GM12878 (cell line): ENCODE measurements around the gene SHCBP1L. TPM values are rescaled to one million over a fixed set of nuclear protein-coding genes. Genes with fewer than 3 reads are reported as not detected.

Experiments
- CBFB ChIP-seq: IDR thresholded peaks from 2 replicates; pipeline ENCODE4 v1.6.1; 2016; ENCODE audit warnings: antibody characterized with exemption, low read depth
- DPF2 ChIP-seq: fragments of 450-650 bp; IDR thresholded peaks from 2 replicates; pipeline ENCODE4 v1.6.1; 2017; ENCODE audit warnings: mild to moderate bottlenecking
- FOXM1 ChIP-seq: IDR thresholded peaks from 2 replicates; pipeline ENCODE4 v1.6.1; 2012; ENCODE audit warnings: low read depth, mild to moderate bottlenecking, inconsistent platforms, low read length, moderate library complexity
- IRF4 ChIP-seq: IDR thresholded peaks from 2 replicates; pipeline ENCODE4 v1.6.1; 2011; ENCODE audit warnings: low read depth, low read length
- NRF1 ChIP-seq: conservative IDR thresholded peaks from 2 replicates; pipeline ENCODE4 v1.6.1; 2011; ENCODE audit warnings: mild to moderate bottlenecking, low read depth, low read length, improper control_type of control experiment
- POLR2A ChIP-seq: IDR thresholded peaks from 2 replicates; pipeline ENCODE4 v1.6.1; 2011; ENCODE audit warnings: low read depth, mild to moderate bottlenecking, low read length
- RUNX3 ChIP-seq: IDR thresholded peaks from 2 replicates; pipeline ENCODE4 v1.6.1; 2012; ENCODE audit warnings: low read length, inconsistent platforms
- polyA plus RNA-seq, 11 experiments: library from polyadenylated mRNA; depleted of rRNA in 4 of 11; unstranded in 6 of 11; stranded (reverse) in 5 of 11; fragments of >200 nt; fragmentation: Nextera tagmentation in 4 of 11; fragmentation: Illumina TruSeq in 1 of 11; extraction: Ambion mirVana in 4 of 11; extraction: Trizol in 1 of 11; gene quantifications; 1 replicate in 1 of 11; 2 replicates in 10 of 11; pipeline versions ENCODE4 v1.2.1 to v1.2.3, GENCODE V29; 2011 to 2016; ENCODE audit warnings: inconsistent platforms in 2 of 11, missing spikeins in 2 of 11, low read depth in 1 of 11
- total RNA-seq, 4 experiments: library from RNA; depleted of rRNA in 3 of 4; stranded (reverse); fragments of >200 nt in 3 of 4; fragmentation: Illumina TruSeq in 1 of 4; extraction: Trizol in 1 of 4; gene quantifications; 2 replicates each; pipeline versions ENCODE4 v1.2.1 to v1.2.3, GENCODE V29; 2013 to 2021
- TF ChIP-seq, protein P1 (sequence below): fragments of 450-650 bp; IDR thresholded peaks from 2 replicates; pipeline ENCODE4 v1.6.1; 2017; ENCODE audit warnings: mild to moderate bottlenecking, moderate library complexity
- TF ChIP-seq, protein P2 (sequence below): fragments of 450-650 bp; IDR thresholded peaks from 2 replicates; pipeline ENCODE4 v1.6.1; 2017; ENCODE audit warnings: mild to moderate bottlenecking, moderate library complexity

The SHCBP1L gene
- total and polyA plus RNA-seq, 10 of the 15 experiments (the other 5 are each of a cell fraction or from before 2014, with no cell fraction given), result not detected

DNA sequence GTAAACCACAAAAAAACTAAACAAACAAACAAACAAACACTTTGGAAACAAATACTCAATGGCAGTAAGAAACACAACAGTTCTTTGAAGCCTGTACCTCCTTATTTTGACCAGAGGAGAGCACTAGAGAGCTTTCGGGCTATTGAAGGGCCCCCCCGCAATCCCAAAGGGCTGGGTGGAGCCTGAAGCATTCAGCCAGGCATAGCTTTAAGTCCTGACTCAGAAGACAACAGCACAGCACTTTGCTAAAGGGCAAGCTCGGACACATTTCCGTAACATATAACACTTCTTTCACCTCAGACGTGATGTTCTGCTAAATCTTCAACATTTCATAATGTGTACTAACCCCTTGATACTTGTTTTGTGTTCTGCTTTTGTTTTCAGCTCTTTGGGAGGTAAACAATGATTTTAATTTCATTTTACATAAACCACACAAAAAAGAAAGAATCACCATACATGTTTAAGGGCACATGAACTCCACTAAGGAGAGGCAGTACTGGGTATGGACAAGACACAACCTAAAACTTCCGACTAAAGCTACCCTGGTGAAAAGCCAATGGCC lies 9.7 kb upstream of the SHCBP1L start (continued):
- TF ChIP-seq, protein P1, sequence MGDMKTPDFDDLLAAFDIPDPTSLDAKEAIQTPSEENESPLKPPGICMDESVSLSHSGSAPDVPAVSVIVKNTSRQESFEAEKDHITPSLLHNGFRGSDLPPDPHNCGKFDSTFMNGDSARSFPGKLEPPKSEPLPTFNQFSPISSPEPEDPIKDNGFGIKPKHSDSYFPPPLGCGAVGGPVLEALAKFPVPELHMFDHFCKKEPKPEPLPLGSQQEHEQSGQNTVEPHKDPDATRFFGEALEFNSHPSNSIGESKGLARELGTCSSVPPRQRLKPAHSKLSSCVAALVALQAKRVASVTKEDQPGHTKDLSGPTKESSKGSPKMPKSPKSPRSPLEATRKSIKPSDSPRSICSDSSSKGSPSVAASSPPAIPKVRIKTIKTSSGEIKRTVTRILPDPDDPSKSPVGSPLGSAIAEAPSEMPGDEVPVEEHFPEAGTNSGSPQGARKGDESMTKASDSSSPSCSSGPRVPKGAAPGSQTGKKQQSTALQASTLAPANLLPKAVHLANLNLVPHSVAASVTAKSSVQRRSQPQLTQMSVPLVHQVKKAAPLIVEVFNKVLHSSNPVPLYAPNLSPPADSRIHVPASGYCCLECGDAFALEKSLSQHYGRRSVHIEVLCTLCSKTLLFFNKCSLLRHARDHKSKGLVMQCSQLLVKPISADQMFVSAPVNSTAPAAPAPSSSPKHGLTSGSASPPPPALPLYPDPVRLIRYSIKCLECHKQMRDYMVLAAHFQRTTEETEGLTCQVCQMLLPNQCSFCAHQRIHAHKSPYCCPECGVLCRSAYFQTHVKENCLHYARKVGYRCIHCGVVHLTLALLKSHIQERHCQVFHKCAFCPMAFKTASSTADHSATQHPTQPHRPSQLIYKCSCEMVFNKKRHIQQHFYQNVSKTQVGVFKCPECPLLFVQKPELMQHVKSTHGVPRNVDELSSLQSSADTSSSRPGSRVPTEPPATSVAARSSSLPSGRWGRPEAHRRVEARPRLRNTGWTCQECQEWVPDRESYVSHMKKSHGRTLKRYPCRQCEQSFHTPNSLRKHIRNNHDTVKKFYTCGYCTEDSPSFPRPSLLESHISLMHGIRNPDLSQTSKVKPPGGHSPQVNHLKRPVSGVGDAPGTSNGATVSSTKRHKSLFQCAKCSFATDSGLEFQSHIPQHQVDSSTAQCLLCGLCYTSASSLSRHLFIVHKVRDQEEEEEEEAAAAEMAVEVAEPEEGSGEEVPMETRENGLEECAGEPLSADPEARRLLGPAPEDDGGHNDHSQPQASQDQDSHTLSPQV, result 0 out of 2 replicates have a peak, but pooled peaks have one; percentile 71
- TF ChIP-seq IRF4, result peak; percentile 52; the same call in 1 of the 2 replicates
- TF ChIP-seq RUNX3, result peak; percentile 41; the same call in 1 of the 2 replicates
- TF ChIP-seq DPF2, result no peak
- peak; percentile 48; the same call in 1 of the 2 replicates for TF ChIP-seq POLR2A
- TF ChIP-seq NRF1, result no peak
- TF ChIP-seq FOXM1, result peak; percentile 41; the same call in 1 of the 2 replicates
- TF ChIP-seq CBFB, result no peak
- TF ChIP-seq, protein P2, sequence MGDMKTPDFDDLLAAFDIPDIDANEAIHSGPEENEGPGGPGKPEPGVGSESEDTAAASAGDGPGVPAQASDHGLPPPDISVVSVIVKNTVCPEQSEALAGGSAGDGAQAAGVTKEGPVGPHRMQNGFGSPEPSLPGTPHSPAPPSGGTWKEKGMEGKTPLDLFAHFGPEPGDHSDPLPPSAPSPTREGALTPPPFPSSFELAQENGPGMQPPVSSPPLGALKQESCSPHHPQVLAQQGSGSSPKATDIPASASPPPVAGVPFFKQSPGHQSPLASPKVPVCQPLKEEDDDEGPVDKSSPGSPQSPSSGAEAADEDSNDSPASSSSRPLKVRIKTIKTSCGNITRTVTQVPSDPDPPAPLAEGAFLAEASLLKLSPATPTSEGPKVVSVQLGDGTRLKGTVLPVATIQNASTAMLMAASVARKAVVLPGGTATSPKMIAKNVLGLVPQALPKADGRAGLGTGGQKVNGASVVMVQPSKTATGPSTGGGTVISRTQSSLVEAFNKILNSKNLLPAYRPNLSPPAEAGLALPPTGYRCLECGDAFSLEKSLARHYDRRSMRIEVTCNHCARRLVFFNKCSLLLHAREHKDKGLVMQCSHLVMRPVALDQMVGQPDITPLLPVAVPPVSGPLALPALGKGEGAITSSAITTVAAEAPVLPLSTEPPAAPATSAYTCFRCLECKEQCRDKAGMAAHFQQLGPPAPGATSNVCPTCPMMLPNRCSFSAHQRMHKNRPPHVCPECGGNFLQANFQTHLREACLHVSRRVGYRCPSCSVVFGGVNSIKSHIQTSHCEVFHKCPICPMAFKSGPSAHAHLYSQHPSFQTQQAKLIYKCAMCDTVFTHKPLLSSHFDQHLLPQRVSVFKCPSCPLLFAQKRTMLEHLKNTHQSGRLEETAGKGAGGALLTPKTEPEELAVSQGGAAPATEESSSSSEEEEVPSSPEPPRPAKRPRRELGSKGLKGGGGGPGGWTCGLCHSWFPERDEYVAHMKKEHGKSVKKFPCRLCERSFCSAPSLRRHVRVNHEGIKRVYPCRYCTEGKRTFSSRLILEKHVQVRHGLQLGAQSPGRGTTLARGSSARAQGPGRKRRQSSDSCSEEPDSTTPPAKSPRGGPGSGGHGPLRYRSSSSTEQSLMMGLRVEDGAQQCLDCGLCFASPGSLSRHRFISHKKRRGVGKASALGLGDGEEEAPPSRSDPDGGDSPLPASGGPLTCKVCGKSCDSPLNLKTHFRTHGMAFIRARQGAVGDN, result no peak
- TF ChIP-seq, all 136 proteins: peak for 31
